ENCODE measurements around the gene SCD5.
A peak's percentile ranks its signal among the peaks of the same experiment; 100 is the strongest.

The SCD5 gene

GRCh38 chr4:82765134-82765533, 33.5 kb downstream of the SCD5 start:
- DNase-seq (ENCODE audit: low spot score), result no peak

- no peak for DNase-seq (ENCODE audit: low spot score)
Observed at GRCh38 chr4:82761229-82761628, 37.4 kb downstream of the SCD5 start.

- DNase-seq (ENCODE audit: low spot score), result no peak
Observed at GRCh38 chr4:82758701-82759685, 39.6 kb downstream of the SCD5 start.

DNA sequence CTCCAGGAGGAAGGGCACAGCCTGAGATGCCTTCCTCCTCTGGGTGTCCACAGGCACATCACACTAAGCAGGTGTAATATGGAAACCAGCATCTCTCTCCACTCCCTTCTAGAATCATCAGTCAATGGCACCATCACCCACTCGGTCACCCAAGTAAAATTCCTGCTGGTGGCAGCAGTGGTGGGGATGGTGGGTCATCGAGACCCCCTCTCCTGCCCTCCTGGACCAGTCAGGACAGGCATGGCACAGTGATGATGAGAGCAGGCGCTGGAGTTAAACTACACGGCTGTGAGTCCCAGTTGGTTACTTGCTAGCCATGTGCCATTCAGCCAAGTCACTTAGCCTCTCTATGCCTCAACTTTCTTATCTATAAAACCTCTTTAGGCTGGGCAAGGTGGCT, 42.5 kb downstream of the SCD5 start:
- DNase-seq (ENCODE audit: low spot score), result no peak

DNA sequence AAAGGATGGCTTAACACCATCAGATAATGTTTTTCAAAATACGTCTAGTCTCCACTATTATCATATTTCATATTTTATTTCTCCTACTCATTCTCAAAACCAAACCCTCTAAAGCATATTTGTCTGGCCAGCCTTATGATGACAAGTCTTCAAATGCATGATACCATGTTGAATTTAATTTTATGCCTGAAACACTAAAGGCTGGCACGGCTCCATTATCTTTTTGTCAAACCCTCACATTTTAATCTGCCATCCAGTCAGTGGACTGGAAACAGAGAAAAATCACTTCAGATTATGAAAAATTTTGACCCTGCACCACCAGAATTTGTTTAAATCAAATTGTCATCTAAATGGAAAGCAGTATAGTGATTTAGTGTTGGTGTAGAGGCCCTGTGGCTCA, 42.9 kb downstream of the SCD5 start:
- DNase-seq (ENCODE audit: low spot score), result no peak

GRCh38 chr4:82754513-82755165, 44.0 kb downstream of the SCD5 start:
- no peak for DNase-seq (ENCODE audit: low spot score)

DNA sequence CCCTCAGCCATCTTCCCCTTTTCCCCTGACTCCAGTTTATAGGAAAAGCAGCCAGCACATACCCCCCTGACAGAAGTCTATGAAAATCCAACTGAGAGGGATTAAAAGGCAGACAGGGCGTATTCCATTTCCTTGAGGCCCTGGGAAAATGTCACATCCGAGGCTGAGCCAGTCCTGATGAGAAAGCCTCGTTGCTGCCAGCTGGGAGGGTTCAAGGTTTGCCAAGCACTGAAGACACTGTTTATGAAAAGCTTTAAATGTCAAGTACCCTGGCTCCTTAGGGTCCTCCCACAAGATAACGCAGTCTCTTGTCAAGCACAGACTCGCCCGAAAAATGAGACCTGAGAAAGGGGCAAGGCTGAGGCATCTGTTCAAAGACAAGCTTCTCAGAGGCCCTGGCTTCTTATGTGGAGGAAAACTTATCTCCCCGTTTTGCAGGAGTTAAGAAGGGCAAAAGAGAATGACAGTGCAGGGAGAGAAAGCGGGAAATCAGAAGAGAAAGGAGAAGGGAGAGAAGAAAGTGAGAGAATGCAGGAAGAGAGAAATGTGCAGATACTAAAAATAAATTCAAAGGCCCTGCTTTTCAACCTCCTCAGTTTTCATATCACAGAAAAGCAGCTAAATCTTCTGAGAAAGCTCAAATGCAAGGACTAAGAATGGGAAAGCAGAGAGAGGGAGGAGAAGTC, 44.7 kb downstream of the SCD5 start:
- peak; percentile 58 for DNase-seq (ENCODE audit: low spot score)

- DNase-seq (ENCODE audit: low spot score), result no peak
Observed at GRCh38 chr4:82753238-82753637, 45.4 kb downstream of the SCD5 start.

DNA sequence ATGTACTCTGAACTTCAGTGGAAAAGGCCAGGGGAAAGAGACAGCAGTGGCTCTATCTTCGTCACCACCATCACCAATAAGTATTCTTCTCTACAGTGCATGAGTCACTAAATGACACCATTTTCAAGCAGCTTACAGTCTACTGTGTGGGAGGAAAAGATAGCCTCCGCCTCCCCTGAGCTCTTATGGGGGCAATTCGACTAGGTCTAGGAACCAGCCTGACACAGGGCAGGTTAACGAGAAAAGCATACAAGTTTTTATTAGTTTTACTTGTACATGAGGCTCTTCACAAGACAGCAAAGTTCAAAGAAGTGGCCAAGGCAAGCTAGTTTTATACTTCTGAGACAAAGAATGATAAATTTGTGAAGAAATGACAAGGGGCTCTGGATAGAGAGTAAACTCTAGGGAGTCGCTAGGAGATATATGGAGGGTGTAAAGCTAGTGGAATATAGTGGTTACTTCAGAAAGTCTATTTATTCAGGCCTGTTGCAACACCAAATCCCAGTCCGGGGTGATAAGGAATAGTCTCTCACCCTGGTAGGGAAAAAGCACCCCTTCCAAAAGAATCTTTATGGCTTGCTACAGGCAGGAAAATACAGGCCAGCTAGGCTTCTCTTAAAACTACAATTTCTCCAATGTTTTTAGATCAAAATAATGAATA, 49.7 kb downstream of the SCD5 start:
- no peak for DNase-seq (ENCODE audit: low spot score)

- no peak for DNase-seq (ENCODE audit: low spot score)
Observed at GRCh38 chr4:82747686-82748575, 50.7 kb downstream of the SCD5 start.

- DNase-seq (ENCODE audit: low spot score), result no peak
Observed at GRCh38 chr4:82746705-82747574, 51.7 kb downstream of the SCD5 start.

DNA sequence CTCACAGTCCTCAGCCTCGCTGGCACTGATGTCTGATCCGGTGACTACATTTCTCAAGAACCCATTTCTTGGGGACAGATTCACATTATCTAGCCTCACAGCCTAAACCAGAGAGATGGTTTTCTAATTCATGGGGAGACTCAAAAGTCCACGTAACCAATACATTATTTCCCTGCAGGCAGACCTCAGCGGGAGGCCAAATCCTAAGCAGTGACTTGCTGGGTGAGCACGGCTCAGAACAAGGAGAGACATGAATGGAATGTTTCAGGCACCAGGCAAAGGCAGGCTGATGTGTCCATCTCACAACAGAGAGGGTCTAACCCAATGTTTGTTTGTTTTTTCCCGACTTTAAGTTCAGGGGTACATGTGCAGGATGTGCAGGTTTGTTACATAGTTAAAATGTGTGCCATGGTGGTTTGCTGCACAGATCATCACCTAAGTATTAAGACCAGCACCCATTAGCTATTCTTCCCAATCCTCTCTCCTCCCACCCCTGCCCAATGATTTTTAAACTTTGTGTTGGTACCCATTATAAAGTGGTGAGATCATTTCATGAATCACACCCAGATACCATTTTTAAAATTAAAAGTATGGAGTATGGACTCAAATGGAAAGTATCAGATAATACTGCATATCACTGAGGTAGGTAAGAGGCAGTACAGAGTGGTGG, 53.3 kb downstream of the SCD5 start:
- no peak for DNase-seq (ENCODE audit: low spot score)

DNA sequence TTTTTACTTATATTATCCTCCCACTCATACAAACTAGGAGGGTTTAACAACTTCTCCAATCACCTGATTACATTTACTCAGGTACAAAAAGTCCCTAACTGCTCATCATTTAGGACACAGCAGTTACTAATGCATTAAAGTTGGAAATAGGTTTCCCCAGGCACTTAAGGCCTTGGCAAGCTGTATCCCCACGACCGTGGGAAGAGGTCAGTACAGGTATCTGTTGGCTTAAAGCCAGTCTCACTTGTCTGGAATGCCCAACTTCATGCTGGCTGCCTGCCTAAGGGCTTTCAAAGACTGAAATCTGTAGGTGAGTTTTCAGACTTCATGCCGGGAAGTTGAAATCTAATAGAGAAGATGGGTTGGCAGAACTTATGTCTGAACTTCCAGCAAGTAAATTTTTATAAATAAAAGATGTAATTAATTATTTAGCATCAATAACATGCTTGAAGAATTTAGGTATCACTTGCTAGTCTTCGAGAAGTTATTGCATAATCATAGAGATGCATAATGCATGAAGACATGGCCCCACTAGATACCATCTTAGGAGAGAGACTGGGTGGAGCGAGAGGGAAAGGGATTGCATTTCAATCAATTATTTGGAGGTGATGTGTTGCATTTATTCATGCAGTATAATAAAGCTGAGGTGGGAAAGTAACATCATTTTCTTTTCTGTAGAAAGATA, 54.2 kb downstream of the SCD5 start:
- DNase-seq (ENCODE audit: low spot score), result no peak

- DNase-seq (ENCODE audit: low spot score), result no peak
Observed at GRCh38 chr4:82741188-82741587, 57.4 kb downstream of the SCD5 start.

GRCh38 chr4:82739287-82740190, 59.1 kb downstream of the SCD5 start:
- peak; percentile 93 for DNase-seq (ENCODE audit: low spot score)

- DNase-seq (ENCODE audit: low spot score), result no peak
Observed at GRCh38 chr4:82737354-82737753, 61.2 kb downstream of the SCD5 start.

- no peak for DNase-seq (ENCODE audit: low spot score)
Observed at GRCh38 chr4:82733636-82734035, 65.0 kb downstream of the SCD5 start.

DNA sequence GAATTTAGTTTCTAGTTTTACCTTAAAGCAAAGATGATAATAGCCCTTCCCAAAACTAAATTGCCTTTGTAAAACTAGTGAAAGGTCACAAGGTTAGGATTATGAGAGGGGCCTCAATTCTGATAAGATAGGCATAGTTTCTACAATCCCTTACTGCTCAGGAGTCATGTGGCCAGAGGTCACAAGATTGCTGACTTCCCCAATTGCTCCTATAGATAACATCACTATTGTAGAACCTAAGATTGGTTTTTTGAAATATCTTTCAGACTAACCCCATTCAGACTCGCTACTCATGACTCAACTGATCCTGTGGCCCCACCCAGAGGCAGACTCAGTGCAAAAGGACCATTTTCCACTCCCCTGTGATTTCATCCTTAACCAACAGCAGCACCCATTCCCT, 70.3 kb downstream of the SCD5 start:
- no peak for DNase-seq (ENCODE audit: low spot score)

Measured in D341Med (cell line).